ENCODE results near the gene CDC14B.
A peak's percentile ranks its signal among the peaks of the same experiment; 100 is the strongest.

Gene CDC14B

GRCh38 chr9:96467784-96468183 lies 151.9 kb downstream of the CDC14B start:
- Histone ChIP-seq H3K4me3 (ENCODE audit: low read depth in 1 of 2, low read length in 2 of 2) (no peak overlapping the region), H3K9me3 (ENCODE audit: low read length) (no peaks in the 10 kb centered on the region), H3K36me3 (ENCODE audit: insufficient read depth, low read length) (peaks cover 24% of the 10 kb centered on the region), H3K27ac (ENCODE audit: low read depth, low read length) (no peak overlapping the region), H3K27me3 (ENCODE audit: control insufficient read depth in 1 of 2, insufficient read depth in 2 of 2, low read length in 2 of 2) (no peaks in the 10 kb centered on the region), H3K4me1 (ENCODE audit: insufficient read depth, low read length) (no peaks in the 10 kb centered on the region), H3K9ac (ENCODE audit: low read length) (no peak overlapping the region)

GRCh38 chr9:96464426-96464825 lies 155.2 kb downstream of the CDC14B start:
- Histone ChIP-seq H3K4me3 (ENCODE audit: low read depth in 1 of 2, low read length in 2 of 2) (no peak overlapping the region), H3K4me1 (ENCODE audit: insufficient read depth, low read length) (no peaks in the 10 kb centered on the region), H3K9me3 (ENCODE audit: low read length) (no peaks in the 10 kb centered on the region), H3K36me3 (ENCODE audit: insufficient read depth, low read length) (peaks cover 4% of the 10 kb centered on the region), H3K27ac (ENCODE audit: low read depth, low read length) (no peak overlapping the region), H3K9ac (ENCODE audit: low read length) (no peak overlapping the region), H3K27me3 (ENCODE audit: control insufficient read depth in 1 of 2, insufficient read depth in 2 of 2, low read length in 2 of 2) (no peaks in the 10 kb centered on the region)

GRCh38 chr9:96462541-96462940 lies 157.1 kb downstream of the CDC14B start:
- H3K9me3 ChIP-seq (ENCODE audit: low read length) = no peaks in the 10 kb centered on the region
- H3K27me3 ChIP-seq (ENCODE audit: control insufficient read depth in 1 of 2, insufficient read depth in 2 of 2, low read length in 2 of 2) = no peaks in the 10 kb centered on the region
- H3K4me3 ChIP-seq (ENCODE audit: low read depth in 1 of 2, low read length in 2 of 2) = no peak overlapping the region
- peaks cover 4% of the 10 kb centered on the region for H3K36me3 ChIP-seq (ENCODE audit: insufficient read depth, low read length)
- no peak overlapping the region for H3K9ac ChIP-seq (ENCODE audit: low read length)
- H3K27ac ChIP-seq (ENCODE audit: low read depth, low read length) = no peak overlapping the region
- no peaks in the 10 kb centered on the region for H3K4me1 ChIP-seq (ENCODE audit: insufficient read depth, low read length)

GRCh38 chr9:96461336-96461735 lies 158.3 kb downstream of the CDC14B start:
- H3K9me3 ChIP-seq (ENCODE audit: low read length) = no peaks in the 10 kb centered on the region

GRCh38 chr9:96460882-96461281 lies 158.8 kb downstream of the CDC14B start:
- Histone ChIP-seq H3K9me3 (ENCODE audit: low read length) (no peaks in the 10 kb centered on the region), H3K27me3 (ENCODE audit: control insufficient read depth in 1 of 2, insufficient read depth in 2 of 2, low read length in 2 of 2) (no peaks in the 10 kb centered on the region), H3K27ac (ENCODE audit: low read depth, low read length) (no peak overlapping the region), H3K36me3 (ENCODE audit: insufficient read depth, low read length) (no peaks in the 10 kb centered on the region), H3K9ac (ENCODE audit: low read length) (no peak overlapping the region), H3K4me1 (ENCODE audit: insufficient read depth, low read length) (no peaks in the 10 kb centered on the region), H3K4me3 (ENCODE audit: low read depth in 1 of 2, low read length in 2 of 2) (no peak overlapping the region)

More at GRCh38 chr9:96461336-96461735, 158.3 kb downstream of the CDC14B start:
- Histone ChIP-seq H3K27ac (ENCODE audit: low read depth, low read length) (no peak overlapping the region), H3K4me1 (ENCODE audit: insufficient read depth, low read length) (no peaks in the 10 kb centered on the region), H3K4me3 (ENCODE audit: low read depth in 1 of 2, low read length in 2 of 2) (no peak overlapping the region), H3K36me3 (ENCODE audit: insufficient read depth, low read length) (peaks cover under 1% of the 10 kb centered on the region), H3K27me3 (ENCODE audit: control insufficient read depth in 1 of 2, insufficient read depth in 2 of 2, low read length in 2 of 2) (no peaks in the 10 kb centered on the region), H3K9ac (ENCODE audit: low read length) (no peak overlapping the region)

GRCh38 chr9:96460470-96460869 lies 159.2 kb downstream of the CDC14B start:
- Histone ChIP-seq H3K4me1 (ENCODE audit: insufficient read depth, low read length) (no peaks in the 10 kb centered on the region), H3K9ac (ENCODE audit: low read length) (no peak overlapping the region), H3K27me3 (ENCODE audit: control insufficient read depth in 1 of 2, insufficient read depth in 2 of 2, low read length in 2 of 2) (no peaks in the 10 kb centered on the region), H3K27ac (ENCODE audit: low read depth, low read length) (no peak overlapping the region), H3K9me3 (ENCODE audit: low read length) (no peaks in the 10 kb centered on the region), H3K4me3 (ENCODE audit: low read depth in 1 of 2, low read length in 2 of 2) (no peak overlapping the region), H3K36me3 (ENCODE audit: insufficient read depth, low read length) (no peaks in the 10 kb centered on the region)

GRCh38 chr9:96459268-96460007 lies 160.2 kb downstream of the CDC14B start:
- H3K9me3 ChIP-seq (ENCODE audit: low read length) = no peaks in the 10 kb centered on the region
- H3K4me3 ChIP-seq (ENCODE audit: low read depth in 1 of 2, low read length in 2 of 2) = no peak overlapping the region
- H3K9ac ChIP-seq (ENCODE audit: low read length) = no peak overlapping the region
- H3K27ac ChIP-seq (ENCODE audit: low read depth, low read length) = no peak overlapping the region
- H3K4me1 ChIP-seq (ENCODE audit: insufficient read depth, low read length) = no peaks in the 10 kb centered on the region
- H3K36me3 ChIP-seq (ENCODE audit: insufficient read depth, low read length) = no peaks in the 10 kb centered on the region
- H3K27me3 ChIP-seq (ENCODE audit: control insufficient read depth in 1 of 2, insufficient read depth in 2 of 2, low read length in 2 of 2) = no peaks in the 10 kb centered on the region

- Histone ChIP-seq H3K4me1 (ENCODE audit: insufficient read depth, low read length) (no peaks in the 10 kb centered on the region), H3K9me3 (ENCODE audit: low read length) (no peaks in the 10 kb centered on the region), H3K9ac (ENCODE audit: low read length) (no peak overlapping the region), H3K27ac (ENCODE audit: low read depth, low read length) (no peak overlapping the region), H3K4me3 (ENCODE audit: low read depth in 1 of 2, low read length in 2 of 2) (no peak overlapping the region), H3K36me3 (ENCODE audit: insufficient read depth, low read length) (no peaks in the 10 kb centered on the region), H3K27me3 (ENCODE audit: control insufficient read depth in 1 of 2, insufficient read depth in 2 of 2, low read length in 2 of 2) (no peaks in the 10 kb centered on the region)
Observed at GRCh38 chr9:96458226-96458625, 161.4 kb downstream of the CDC14B start.

- no peak overlapping the region for H3K4me3 ChIP-seq (ENCODE audit: low read depth in 1 of 2, low read length in 2 of 2)
- H3K27ac ChIP-seq (ENCODE audit: low read depth, low read length) = no peak overlapping the region
- H3K27me3 ChIP-seq (ENCODE audit: control insufficient read depth in 1 of 2, insufficient read depth in 2 of 2, low read length in 2 of 2) = no peaks in the 10 kb centered on the region
Observed at GRCh38 chr9:96457266-96457665, 162.4 kb downstream of the CDC14B start.

GRCh38 chr9:96453625-96454024 lies 166.0 kb downstream of the CDC14B start:
- Histone ChIP-seq H3K27ac (ENCODE audit: low read depth, low read length) (no peak overlapping the region), H3K36me3 (ENCODE audit: insufficient read depth, low read length) (no peaks in the 10 kb centered on the region), H3K4me3 (ENCODE audit: low read depth in 1 of 2, low read length in 2 of 2) (no peak overlapping the region), H3K27me3 (ENCODE audit: control insufficient read depth in 1 of 2, insufficient read depth in 2 of 2, low read length in 2 of 2) (no peaks in the 10 kb centered on the region), H3K9ac (ENCODE audit: low read length) (no peak overlapping the region), H3K4me1 (ENCODE audit: insufficient read depth, low read length) (peaks cover 4% of the 10 kb centered on the region), H3K9me3 (ENCODE audit: low read length) (no peaks in the 10 kb centered on the region)

More at GRCh38 chr9:96457266-96457665, 162.4 kb downstream of the CDC14B start:
- no peaks in the 10 kb centered on the region for H3K9me3 ChIP-seq (ENCODE audit: low read length)
- no peak overlapping the region for H3K9ac ChIP-seq (ENCODE audit: low read length)
- no peaks in the 10 kb centered on the region for H3K4me1 ChIP-seq (ENCODE audit: insufficient read depth, low read length)
- H3K36me3 ChIP-seq (ENCODE audit: insufficient read depth, low read length) = no peaks in the 10 kb centered on the region

GRCh38 chr9:96450613-96451528 lies 168.8 kb downstream of the CDC14B start:
- peak overlapping the region; percentile 50 to 67 for H3K4me3 ChIP-seq (ENCODE audit: low read depth in 1 of 2, low read length in 2 of 2)
- no peaks in the 10 kb centered on the region for H3K36me3 ChIP-seq (ENCODE audit: insufficient read depth, low read length)
- H3K4me1 ChIP-seq (ENCODE audit: insufficient read depth, low read length) = peaks cover 4% of the 10 kb centered on the region
- no peaks in the 10 kb centered on the region for H3K9me3 ChIP-seq (ENCODE audit: low read length)
- H3K27ac ChIP-seq (ENCODE audit: low read depth, low read length) = peak overlapping the region; percentile 62
- H3K27me3 ChIP-seq (ENCODE audit: control insufficient read depth in 1 of 2, insufficient read depth in 2 of 2, low read length in 2 of 2) = no peaks in the 10 kb centered on the region
- H3K9ac ChIP-seq (ENCODE audit: low read length) = peak overlapping the region; percentile 11

Data from muscle layer of colon (tissue), 2 donors.